Stimulated activated CD4-positive, alpha-beta T cell treated with anti-CD3 and anti-CD28 coated beads, Interleukin-1b, Interleukin-23, amount 100 ng/mL, for 24 hours (primary cell): ENCODE data around the gene OSBP.
"Not testable (repeated sequence)": the region's sequence is repeated elsewhere in the genome, so short reads cannot be mapped to it uniquely, and the experiment has no call there.

Experiments
- DNase-seq, 4 experiments: peaks; one replicate each; pipeline ENCODE4 v3.0.0-alpha.2; 2020; ENCODE audit warnings: low read depth in 4 of 4, low spot score in 1 of 4

OSBP gene

DNA sequence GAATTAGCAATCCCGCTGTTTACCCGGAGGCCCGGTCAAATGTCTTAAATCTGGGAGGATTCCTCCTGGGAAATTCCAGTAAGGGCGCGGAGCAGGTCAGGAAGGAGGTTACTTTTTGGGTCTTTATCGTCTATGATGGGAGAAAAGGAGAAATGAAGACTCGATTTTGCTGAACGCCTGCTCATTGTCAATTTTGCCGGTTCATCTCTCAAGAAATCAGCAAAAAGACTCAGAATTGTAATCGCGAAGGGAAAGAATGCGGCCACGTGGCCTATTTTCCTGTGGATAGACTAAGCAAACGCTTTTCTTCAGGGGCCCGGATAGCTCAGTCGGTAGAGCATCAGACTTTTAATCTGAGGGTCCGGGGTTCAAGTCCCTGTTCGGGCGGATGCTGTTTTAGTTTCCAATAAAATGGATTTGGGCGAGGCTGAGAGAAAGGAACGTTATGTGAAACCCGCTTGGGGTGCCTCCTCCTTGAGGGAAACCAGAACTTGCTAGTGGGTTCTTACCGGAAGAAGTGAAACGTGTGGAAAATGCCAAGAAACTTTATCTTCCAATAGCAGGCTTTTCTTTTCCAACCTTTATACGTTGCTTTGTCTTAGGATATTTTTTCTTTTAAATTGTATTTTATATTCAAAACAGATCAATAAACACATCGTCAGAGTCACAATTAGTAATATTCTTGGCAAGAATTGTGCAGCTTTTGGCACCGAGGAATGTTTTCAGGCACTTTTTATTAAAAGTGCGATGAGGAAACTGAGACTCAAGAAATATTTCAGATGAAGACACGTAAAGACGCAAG is 59.3 kb downstream of the OSBP start:
- peak in 3 of 4 experiments; percentile 71 to 78 (median 74) for DNase-seq

DNA sequence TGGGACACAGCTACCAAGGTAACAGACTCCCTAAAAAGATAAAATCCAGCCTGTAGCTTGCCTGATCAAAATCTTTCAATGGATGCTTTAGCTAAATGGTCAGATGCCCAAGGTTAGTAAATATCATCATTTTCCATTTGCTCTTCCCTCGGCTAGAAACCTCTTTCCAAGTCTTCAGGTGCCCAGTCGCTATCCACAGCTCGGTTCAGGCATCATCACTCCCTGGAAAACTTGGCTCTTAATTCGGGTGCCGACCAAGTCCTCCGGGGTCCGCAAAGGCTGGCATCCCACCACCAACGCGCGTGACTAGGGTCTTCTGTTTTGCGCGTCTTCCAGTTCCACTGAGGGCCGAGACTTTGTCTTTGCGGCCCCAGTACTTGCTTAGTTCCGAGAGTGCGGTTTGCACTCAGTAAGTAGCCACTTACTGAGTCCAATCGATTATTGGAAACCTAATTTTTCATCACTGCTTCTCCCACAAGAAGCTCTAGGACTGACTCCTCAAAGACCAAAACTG is 59.9 kb downstream of the OSBP start:
- DNase-seq, result no peak

DNA sequence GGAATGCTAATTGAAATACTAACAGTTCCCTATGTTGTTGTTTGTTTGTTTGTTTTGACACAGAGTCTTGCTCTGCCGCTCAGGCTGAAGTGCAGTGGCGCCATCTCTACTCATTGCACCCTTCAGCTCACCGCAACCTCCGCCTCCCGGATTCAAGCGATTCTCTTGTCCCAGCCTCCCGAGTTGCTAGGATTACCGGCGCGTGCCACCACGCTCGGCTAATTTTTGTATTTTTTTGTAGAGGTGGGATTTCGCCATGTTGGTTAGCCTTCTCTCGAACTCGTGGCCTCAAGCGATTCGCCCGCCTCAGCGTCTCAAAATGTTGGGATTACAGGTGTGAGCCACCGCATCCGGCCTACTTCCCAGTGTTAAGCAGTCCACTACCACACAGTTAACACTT is 62.3 kb downstream of the OSBP start:
- DNase-seq, result no peak

DNA sequence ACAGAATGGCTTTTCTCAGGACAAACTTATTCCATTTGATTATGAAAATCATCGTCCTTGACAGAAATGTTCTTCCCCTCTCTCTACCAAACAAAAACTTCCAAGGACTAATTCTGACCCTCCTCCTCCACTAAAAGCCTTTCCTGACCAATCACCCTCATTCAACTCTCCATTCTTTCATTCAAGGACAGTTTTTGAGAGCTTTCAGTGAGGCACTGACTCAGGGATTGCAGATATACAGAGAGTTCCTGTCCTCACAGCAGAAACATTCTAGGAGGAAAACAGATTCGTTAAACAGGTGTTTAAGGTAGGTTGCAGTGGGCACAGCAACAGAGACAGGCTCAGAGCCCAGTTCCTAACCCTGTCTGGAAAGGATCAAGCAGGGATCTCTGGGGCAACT is 62.7 kb downstream of the OSBP start:
- DNase-seq, result no peak

DNA sequence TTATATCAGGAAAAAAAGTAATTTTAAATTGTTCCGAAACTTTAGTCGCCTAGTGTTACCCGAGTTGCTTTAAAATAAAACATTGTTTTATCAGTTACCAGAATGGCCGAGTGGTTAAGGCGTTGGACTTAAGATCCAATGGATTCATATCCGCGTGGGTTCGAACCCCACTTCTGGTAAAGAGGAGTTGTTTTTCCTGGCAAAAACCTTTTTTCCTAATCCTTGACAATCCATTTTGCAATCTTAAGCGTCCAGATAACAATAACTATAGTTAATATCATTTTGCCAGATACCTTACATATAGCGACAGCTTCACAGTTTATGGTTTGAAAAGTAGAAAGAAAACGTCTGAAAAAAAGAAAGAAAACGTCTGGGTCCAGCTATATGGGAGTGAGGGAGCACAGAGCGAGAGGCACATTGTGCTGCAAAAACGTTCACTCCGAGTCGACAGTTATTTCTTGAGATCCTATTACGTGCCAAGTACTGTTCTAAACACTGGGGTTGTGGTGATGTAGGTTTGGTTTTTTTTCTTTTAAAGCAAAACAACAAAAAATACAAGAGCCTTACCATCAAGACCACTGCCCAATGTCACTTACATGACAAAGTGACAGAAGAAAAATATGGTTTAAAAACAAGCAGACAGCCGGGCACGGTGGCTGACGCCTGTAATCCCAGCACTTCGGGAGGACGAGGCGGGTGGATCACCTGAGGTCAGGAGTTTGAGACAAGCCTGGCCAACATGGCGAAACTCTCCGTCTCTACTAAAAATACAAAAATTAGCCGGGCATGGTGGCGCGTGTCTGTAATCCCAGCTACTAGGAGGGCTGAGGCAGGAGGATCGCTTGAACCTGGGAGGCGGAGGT is 63.7 kb downstream of the OSBP start:
- no peak for DNase-seq

DNA sequence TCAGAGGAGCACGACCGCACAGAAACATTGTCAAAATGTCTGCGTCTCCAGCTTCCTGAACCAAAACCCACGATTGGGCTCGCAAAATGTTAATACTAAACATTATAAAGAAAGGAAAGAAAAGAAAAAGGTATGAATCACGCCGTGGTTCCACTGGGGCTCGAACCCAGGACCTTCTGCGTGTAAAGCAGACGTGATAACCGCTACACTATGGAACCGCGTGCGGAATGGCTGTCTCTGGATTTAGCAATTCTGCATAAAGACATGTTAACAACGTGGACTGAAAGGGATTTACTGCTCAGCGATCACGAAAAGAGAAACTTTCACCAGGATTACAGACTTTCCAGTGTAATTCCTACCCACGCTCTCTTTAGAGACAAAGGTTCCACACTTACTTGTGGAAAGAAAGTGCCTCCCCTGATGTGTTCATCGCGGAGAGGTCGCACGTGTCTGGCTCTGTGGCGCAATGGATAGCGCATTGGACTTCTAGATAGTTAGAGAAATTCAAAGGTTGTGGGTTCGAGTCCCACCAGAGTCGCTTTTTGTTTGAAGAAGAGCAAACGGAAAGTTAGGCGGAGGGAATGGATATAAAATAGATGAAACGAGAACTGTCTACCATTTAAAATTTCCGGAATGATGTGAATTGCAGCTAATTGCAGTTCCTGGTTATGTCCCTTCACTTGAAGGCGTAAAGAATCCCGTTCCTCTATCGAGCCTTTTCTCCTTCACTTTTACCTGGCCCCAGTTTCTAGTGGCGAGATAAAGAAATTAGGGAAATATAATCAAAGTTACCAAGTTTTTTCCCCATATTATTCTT is 64.5 kb downstream of the OSBP start:
- peak; percentile 62 to 82 (median 79) for DNase-seq

DNA sequence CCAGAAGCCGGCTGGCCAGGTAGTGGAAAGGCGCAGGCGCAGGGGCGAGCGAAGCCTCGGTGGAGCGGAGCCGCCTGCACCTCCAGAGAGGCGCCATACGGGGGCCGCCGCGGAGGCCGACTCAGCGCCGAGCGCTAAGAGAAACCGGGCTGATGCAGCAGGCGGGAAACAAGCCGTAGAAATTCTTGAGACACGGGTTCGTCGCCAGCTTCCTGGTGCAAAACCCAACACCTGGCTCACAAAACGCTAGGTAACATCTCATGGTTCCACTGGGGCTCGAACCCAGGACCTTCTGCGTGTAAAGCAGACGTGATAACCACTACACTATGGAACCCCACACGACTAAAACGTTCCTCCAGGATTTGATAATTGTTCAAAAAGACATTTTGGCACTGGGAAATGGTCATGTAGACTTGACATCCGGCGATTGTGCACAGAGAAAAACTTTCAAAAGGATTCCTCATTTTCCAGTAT is 65.2 kb downstream of the OSBP start:
- peak; percentile 70 to 88 (median 84) for DNase-seq

DNA sequence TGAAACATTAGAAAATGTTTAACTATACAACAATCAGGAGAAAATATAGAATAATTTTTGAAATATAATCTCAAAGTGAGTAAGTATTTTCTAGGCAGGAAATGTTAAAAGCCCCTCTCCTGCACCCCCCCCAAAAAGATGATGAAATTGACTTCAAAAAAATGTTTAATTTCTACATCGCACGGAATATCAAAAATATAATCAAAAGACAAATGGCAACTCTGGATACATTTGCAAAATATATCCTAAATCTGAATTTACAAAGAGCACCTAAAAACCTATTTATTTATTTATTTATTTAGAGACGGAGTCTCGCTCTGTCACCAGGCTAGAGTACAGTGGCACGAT is 67.3 kb downstream of the OSBP start:
- DNase-seq, result no peak

DNA sequence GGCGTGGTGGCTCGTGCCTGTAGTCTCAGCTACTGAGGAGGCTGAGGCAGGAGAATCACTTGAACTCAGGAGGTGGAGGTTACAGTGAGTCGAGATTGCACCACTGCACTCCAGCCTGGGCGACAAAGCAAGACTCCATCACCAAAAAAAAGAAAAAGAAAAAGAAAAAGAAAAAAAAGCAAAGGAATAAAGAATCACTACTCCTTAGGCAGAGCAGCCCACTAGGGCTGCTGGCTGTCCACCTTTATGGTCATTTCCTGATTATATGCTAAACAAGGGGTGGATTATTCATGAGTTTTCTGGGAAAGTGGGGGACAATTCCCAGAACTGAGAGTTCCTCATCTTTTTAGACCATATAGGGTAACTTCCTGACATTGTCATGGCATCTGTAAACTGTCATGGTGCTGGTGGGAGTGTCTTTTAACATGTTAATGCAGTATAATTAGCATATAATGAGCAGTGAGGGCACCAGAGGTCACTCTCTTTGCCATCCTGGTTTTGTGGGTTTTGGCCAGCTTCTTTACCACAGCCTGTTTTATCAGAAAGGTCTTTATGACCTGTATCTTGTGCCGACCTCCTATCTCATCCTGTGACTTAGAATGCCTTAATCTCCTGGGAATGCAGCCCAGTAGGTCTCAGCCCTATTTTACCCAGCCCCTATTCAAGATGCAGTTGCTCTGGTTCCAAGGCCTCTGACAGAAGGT is 67.8 kb downstream of the OSBP start:
- DNase-seq, result not testable (repeated sequence)

DNA sequence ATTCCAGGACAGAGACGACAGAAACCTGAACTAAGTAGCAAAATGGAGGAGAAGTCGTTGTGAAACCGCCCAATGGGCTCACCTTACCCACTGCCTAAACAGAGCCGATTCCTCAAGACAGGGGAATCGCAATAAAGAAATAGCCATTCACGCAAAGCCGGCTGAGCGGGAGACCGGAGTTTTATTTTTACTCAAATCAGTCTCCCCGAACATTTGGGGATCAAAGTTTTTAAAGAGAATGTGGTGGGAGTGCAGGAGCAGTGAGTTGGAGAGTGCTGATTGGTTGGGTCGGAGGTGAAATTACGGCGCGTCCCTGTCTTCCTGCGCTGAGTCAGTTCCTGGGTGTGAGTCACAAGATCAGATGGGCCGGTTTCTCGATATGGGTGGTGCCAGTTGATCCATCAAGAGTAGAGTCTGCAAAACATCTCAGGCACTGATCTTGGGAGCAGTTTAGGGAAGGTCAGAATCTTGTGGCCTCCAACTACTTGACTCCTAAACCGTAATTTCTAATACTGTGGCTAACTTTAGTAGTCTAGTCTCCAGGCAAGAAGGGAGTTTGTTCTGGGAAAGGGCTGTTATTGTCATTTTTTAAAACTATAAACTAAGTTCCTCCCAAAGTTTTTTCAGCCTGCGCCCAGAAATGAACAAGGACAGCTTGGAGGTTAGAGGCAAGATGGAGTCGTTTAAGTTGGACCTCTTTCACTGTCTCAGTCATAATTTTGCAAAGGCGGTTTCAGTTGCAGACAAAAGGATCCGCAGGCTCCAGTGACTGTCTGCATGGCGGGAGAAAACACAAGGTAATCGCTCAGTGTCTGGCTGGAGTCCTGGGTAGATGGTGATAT is 70.2 kb downstream of the OSBP start:
- no peak for DNase-seq

DNA sequence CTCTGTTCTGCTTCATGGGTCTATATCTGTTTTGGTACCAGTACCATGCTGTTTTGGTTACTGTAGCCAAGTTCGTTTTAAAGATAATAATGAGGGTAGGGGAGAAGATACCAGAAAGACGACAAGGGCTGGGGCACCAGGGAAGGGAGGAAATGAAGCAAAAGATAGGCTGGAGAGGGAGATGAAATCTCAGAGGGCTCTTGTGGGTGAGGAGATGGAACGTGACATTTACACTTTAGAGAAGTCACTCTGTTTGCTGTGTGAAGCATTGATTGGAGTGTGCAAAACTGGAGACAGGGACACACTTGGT is 70.8 kb downstream of the OSBP start:
- DNase-seq, result no peak

DNA sequence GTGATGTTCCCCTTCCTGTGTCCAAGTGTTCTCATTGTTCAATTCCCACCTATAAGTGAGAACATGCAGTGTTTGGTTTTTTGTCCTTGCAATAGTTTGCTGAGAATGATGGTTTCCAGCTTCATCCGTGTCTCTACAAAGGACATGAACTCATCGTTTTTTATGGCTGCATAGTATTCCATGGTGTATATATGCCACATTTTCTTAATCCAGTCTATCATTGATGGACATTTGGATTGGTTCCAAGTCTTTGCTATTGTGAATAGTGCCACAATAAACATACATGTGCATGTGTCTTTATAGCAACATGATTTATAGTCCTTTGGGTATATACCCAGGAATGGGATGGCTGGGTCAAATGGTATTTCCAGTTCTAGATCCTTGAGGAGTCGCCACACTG is 71.9 kb downstream of the OSBP start:
- DNase-seq, result not testable (repeated sequence)

DNA sequence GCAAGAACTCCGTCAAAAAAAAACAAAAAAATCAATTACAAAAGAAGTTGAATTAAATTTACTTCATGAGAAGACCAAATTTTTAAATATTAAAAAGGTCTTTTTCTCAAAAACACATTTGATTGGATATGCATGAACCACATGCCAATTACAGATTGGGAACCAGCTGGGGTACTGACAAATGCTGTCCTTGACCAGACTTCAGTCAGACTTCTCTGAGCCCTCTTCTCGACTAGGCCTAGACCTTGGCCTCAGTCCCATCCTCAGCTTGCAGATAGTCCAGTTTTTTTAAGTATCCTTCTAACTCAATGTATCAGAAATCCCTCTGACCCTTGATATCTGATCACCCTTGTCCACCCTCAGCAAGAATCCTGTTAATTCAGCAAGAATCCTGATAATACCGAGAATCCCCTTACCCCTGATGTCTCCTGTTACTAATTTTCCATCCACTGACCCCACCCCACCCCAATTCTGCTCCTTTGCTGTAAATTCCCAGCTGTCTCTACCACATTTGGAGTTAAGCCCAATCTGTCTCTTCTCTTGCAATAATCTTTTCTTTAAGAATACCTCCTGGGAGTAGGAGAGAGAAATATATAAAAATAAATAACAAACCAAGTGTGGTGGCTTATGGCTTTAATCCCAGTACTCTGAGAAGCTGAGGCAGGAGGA is 73.3 kb downstream of the OSBP start:
- no peak for DNase-seq

DNA sequence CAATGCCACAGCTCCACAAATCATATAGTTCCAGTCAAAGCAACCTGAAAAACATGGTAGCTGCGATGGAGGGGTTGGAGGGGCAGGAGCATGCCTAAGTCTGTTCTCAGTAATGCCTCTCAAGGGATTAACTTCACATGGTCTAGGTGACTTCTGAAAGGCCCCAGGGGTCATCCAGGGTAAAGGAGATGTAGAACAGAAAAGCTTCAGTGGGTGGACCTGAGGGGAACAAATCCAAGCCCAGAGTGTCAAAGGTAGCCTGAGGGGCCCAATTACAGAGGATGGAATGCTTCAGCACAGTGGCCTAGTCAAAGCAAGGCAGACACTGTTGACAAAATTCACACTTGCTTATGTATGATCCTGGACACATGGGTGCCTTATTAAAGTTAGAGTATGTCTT is 80.9 kb downstream of the OSBP start:
- DNase-seq, result no peak

DNA sequence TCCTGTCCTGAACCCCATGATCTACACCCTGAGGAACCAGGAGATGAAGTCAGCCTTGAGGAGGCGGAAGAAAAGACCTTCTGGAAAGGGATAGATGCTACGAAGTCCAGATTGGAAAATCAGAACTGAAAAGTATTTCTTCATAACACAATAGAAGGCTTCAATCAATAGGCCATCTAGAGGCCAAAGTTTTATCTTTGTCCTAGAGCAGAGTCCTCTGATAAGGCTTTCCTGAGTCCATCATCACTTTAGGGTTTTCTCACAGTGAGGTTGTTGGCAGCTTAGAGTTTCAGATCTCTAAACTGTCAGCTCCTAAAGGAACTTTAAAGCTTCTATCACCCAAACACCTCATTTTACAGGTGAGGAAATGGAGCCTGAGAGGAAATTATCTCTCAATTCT is 83.0 kb downstream of the OSBP start:
- no peak for DNase-seq

DNA sequence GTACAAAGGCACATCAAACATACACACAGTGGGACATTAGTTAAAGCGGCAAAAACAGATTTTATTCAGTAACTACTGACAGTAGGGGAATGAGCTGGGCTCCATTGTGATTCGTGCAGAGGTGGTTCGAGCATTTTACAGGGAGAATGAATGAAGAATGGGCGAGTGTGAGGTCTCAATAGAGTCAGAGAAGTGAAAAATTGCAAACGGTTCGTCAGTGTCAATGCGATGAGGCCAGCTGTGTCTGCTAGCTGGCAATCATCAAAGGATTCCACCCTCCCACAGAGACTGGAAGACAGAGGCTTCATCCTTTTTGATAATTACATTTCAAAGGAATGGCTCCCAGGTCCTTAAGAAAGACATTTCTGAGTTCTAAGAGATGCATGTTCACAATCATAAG is 86.9 kb downstream of the OSBP start:
- DNase-seq, result no peak
